ENCODE data around the gene PDE9A.
"Not testable (repeated sequence)": the region's sequence is repeated elsewhere in the genome, so short reads cannot be mapped to it uniquely, and the experiment has no call there.

The PDE9A gene

GRCh38 chr21:42615377-42615776 lies 38.0 kb upstream of the PDE9A start:
- H3K4me1 ChIP-seq (ENCODE audit: control insufficient read depth in 2 of 2, insufficient read depth in 2 of 2, low read length in 2 of 2); H3K36me3 ChIP-seq (ENCODE audit: control insufficient read depth in 2 of 2, insufficient read depth in 2 of 2, low read length in 2 of 2); H3K27me3 ChIP-seq (ENCODE audit: control insufficient read depth in 2 of 2, insufficient read depth in 2 of 2, low read length in 2 of 2); H3K9me3 ChIP-seq (ENCODE audit: control insufficient read depth in 2 of 2, low read length in 2 of 2); H3K27ac ChIP-seq (ENCODE audit: low read depth in 2 of 2, low read length in 2 of 2); H3K9ac ChIP-seq (ENCODE audit: low read depth in 1 of 2, low read length in 2 of 2); H3K4me3 ChIP-seq (ENCODE audit: low read length in 2 of 2): not testable (repeated sequence)

- Histone ChIP-seq H3K9ac (ENCODE audit: low read depth in 1 of 2, low read length in 2 of 2) (no peak overlapping the region), H3K27ac (ENCODE audit: low read depth in 2 of 2, low read length in 2 of 2) (no peak overlapping the region), H3K4me1 (ENCODE audit: control insufficient read depth in 2 of 2, insufficient read depth in 2 of 2, low read length in 2 of 2) (peaks cover 0 to 7% of the 10 kb centered on the region in 2 donors), H3K36me3 (ENCODE audit: control insufficient read depth in 2 of 2, insufficient read depth in 2 of 2, low read length in 2 of 2) (no peaks in the 10 kb centered on the region), H3K9me3 (ENCODE audit: control insufficient read depth in 2 of 2, low read length in 2 of 2) (no peaks in the 10 kb centered on the region), H3K27me3 (ENCODE audit: control insufficient read depth in 2 of 2, insufficient read depth in 2 of 2, low read length in 2 of 2) (peaks cover 4 to 7% of the 10 kb centered on the region in 2 donors), H3K4me3 (ENCODE audit: low read length in 2 of 2) (no peak overlapping the region)
These were observed 37.5 kb upstream of the PDE9A start for GRCh38 chr21:42615924-42616323.

GRCh38 chr21:42616446-42616845 lies 37.0 kb upstream of the PDE9A start:
- Histone ChIP-seq H3K9me3 (ENCODE audit: control insufficient read depth in 2 of 2, low read length in 2 of 2) (no peaks in the 10 kb centered on the region), H3K4me3 (ENCODE audit: low read length in 2 of 2) (peak overlapping the region in 1 of 2 donors; percentile 58), H3K4me1 (ENCODE audit: control insufficient read depth in 2 of 2, insufficient read depth in 2 of 2, low read length in 2 of 2) (peaks cover 0 to 7% of the 10 kb centered on the region in 2 donors), H3K27me3 (ENCODE audit: control insufficient read depth in 2 of 2, insufficient read depth in 2 of 2, low read length in 2 of 2) (peaks cover 4 to 7% of the 10 kb centered on the region in 2 donors), H3K27ac (ENCODE audit: low read depth in 2 of 2, low read length in 2 of 2) (no peak overlapping the region), H3K36me3 (ENCODE audit: control insufficient read depth in 2 of 2, insufficient read depth in 2 of 2, low read length in 2 of 2) (no peaks in the 10 kb centered on the region), H3K9ac (ENCODE audit: low read depth in 1 of 2, low read length in 2 of 2) (no peak overlapping the region)

- Histone ChIP-seq H3K4me3 (ENCODE audit: low read length in 2 of 2) (no peak overlapping the region), H3K9me3 (ENCODE audit: control insufficient read depth in 2 of 2, low read length in 2 of 2) (no peaks in the 10 kb centered on the region), H3K9ac (ENCODE audit: low read depth in 1 of 2, low read length in 2 of 2) (no peak overlapping the region), H3K4me1 (ENCODE audit: control insufficient read depth in 2 of 2, insufficient read depth in 2 of 2, low read length in 2 of 2) (peaks cover 0 to 7% of the 10 kb centered on the region in 2 donors), H3K27me3 (ENCODE audit: control insufficient read depth in 2 of 2, insufficient read depth in 2 of 2, low read length in 2 of 2) (peaks cover 4 to 7% of the 10 kb centered on the region in 2 donors), H3K27ac (ENCODE audit: low read depth in 2 of 2, low read length in 2 of 2) (no peak overlapping the region), H3K36me3 (ENCODE audit: control insufficient read depth in 2 of 2, insufficient read depth in 2 of 2, low read length in 2 of 2) (no peaks in the 10 kb centered on the region)
These were observed 36.5 kb upstream of the PDE9A start for GRCh38 chr21:42616941-42617340.

GRCh38 chr21:42617486-42617885 lies 35.9 kb upstream of the PDE9A start:
- no peak overlapping the region for H3K4me3 ChIP-seq (ENCODE audit: low read length in 2 of 2)
- peaks cover 0 to 7% of the 10 kb centered on the region in 2 donors for H3K4me1 ChIP-seq (ENCODE audit: control insufficient read depth in 2 of 2, insufficient read depth in 2 of 2, low read length in 2 of 2)
- H3K27ac ChIP-seq (ENCODE audit: low read depth in 2 of 2, low read length in 2 of 2): no peak overlapping the region
- no peaks in the 10 kb centered on the region for H3K36me3 ChIP-seq (ENCODE audit: control insufficient read depth in 2 of 2, insufficient read depth in 2 of 2, low read length in 2 of 2)
- H3K9me3 ChIP-seq (ENCODE audit: control insufficient read depth in 2 of 2, low read length in 2 of 2): no peaks in the 10 kb centered on the region
- no peak overlapping the region for H3K9ac ChIP-seq (ENCODE audit: low read depth in 1 of 2, low read length in 2 of 2)
- peaks cover 4 to 7% of the 10 kb centered on the region in 2 donors for H3K27me3 ChIP-seq (ENCODE audit: control insufficient read depth in 2 of 2, insufficient read depth in 2 of 2, low read length in 2 of 2)

GRCh38 chr21:42618707-42619102 lies 34.7 kb upstream of the PDE9A start:
- no peak overlapping the region for H3K4me3 ChIP-seq (ENCODE audit: low read length in 2 of 2)
- H3K36me3 ChIP-seq (ENCODE audit: control insufficient read depth in 2 of 2, insufficient read depth in 2 of 2, low read length in 2 of 2): no peaks in the 10 kb centered on the region
- H3K9ac ChIP-seq (ENCODE audit: low read depth in 1 of 2, low read length in 2 of 2): no peak overlapping the region
- H3K4me1 ChIP-seq (ENCODE audit: control insufficient read depth in 2 of 2, insufficient read depth in 2 of 2, low read length in 2 of 2): peaks cover 0 to 7% of the 10 kb centered on the region in 2 donors
- H3K27me3 ChIP-seq (ENCODE audit: control insufficient read depth in 2 of 2, insufficient read depth in 2 of 2, low read length in 2 of 2): peaks cover 4 to 7% of the 10 kb centered on the region in 2 donors
- H3K27ac ChIP-seq (ENCODE audit: low read depth in 2 of 2, low read length in 2 of 2): no peak overlapping the region
- H3K9me3 ChIP-seq (ENCODE audit: control insufficient read depth in 2 of 2, low read length in 2 of 2): no peaks in the 10 kb centered on the region

GRCh38 chr21:42619166-42619565 lies 34.3 kb upstream of the PDE9A start:
- Histone ChIP-seq H3K4me1 (ENCODE audit: control insufficient read depth in 2 of 2, insufficient read depth in 2 of 2, low read length in 2 of 2) (peaks cover 2 to 12% of the 10 kb centered on the region in 2 donors), H3K27me3 (ENCODE audit: control insufficient read depth in 2 of 2, insufficient read depth in 2 of 2, low read length in 2 of 2) (peaks cover 4 to 7% of the 10 kb centered on the region in 2 donors), H3K9me3 (ENCODE audit: control insufficient read depth in 2 of 2, low read length in 2 of 2) (no peaks in the 10 kb centered on the region), H3K36me3 (ENCODE audit: control insufficient read depth in 2 of 2, insufficient read depth in 2 of 2, low read length in 2 of 2) (no peaks in the 10 kb centered on the region), H3K27ac (ENCODE audit: low read depth in 2 of 2, low read length in 2 of 2) (no peak overlapping the region), H3K9ac (ENCODE audit: low read depth in 1 of 2, low read length in 2 of 2) (no peak overlapping the region), H3K4me3 (ENCODE audit: low read length in 2 of 2) (no peak overlapping the region)

GRCh38 chr21:42619841-42620240 lies 33.6 kb upstream of the PDE9A start:
- no peaks in the 10 kb centered on the region for H3K9me3 ChIP-seq (ENCODE audit: control insufficient read depth in 2 of 2, low read length in 2 of 2)
- no peak overlapping the region for H3K27ac ChIP-seq (ENCODE audit: low read depth in 2 of 2, low read length in 2 of 2)
- H3K36me3 ChIP-seq (ENCODE audit: control insufficient read depth in 2 of 2, insufficient read depth in 2 of 2, low read length in 2 of 2): no peaks in the 10 kb centered on the region
- peaks cover 7 to 19% of the 10 kb centered on the region in 2 donors for H3K4me1 ChIP-seq (ENCODE audit: control insufficient read depth in 2 of 2, insufficient read depth in 2 of 2, low read length in 2 of 2)
- H3K4me3 ChIP-seq (ENCODE audit: low read length in 2 of 2): no peak overlapping the region
- H3K27me3 ChIP-seq (ENCODE audit: control insufficient read depth in 2 of 2, insufficient read depth in 2 of 2, low read length in 2 of 2): peaks cover 4 to 7% of the 10 kb centered on the region in 2 donors
- H3K9ac ChIP-seq (ENCODE audit: low read depth in 1 of 2, low read length in 2 of 2): no peak overlapping the region

GRCh38 chr21:42621166-42621818 lies 32.1 kb upstream of the PDE9A start:
- no peak overlapping the region for H3K4me3 ChIP-seq (ENCODE audit: low read length in 2 of 2)
- no peak overlapping the region for H3K27ac ChIP-seq (ENCODE audit: low read depth in 2 of 2, low read length in 2 of 2)
- H3K9me3 ChIP-seq (ENCODE audit: control insufficient read depth in 2 of 2, low read length in 2 of 2): no peaks in the 10 kb centered on the region
- peaks cover 9 to 15% of the 10 kb centered on the region in 2 donors for H3K4me1 ChIP-seq (ENCODE audit: control insufficient read depth in 2 of 2, insufficient read depth in 2 of 2, low read length in 2 of 2)
- no peaks in the 10 kb centered on the region for H3K36me3 ChIP-seq (ENCODE audit: control insufficient read depth in 2 of 2, insufficient read depth in 2 of 2, low read length in 2 of 2)
- peaks cover 4 to 7% of the 10 kb centered on the region in 2 donors for H3K27me3 ChIP-seq (ENCODE audit: control insufficient read depth in 2 of 2, insufficient read depth in 2 of 2, low read length in 2 of 2)
- no peak overlapping the region for H3K9ac ChIP-seq (ENCODE audit: low read depth in 1 of 2, low read length in 2 of 2)

- Histone ChIP-seq H3K4me1 (ENCODE audit: control insufficient read depth in 2 of 2, insufficient read depth in 2 of 2, low read length in 2 of 2) (peaks cover 9 to 13% of the 10 kb centered on the region in 2 donors), H3K27ac (ENCODE audit: low read depth in 2 of 2, low read length in 2 of 2) (no peak overlapping the region), H3K9me3 (ENCODE audit: control insufficient read depth in 2 of 2, low read length in 2 of 2) (no peaks in the 10 kb centered on the region), H3K36me3 (ENCODE audit: control insufficient read depth in 2 of 2, insufficient read depth in 2 of 2, low read length in 2 of 2) (no peaks in the 10 kb centered on the region), H3K9ac (ENCODE audit: low read depth in 1 of 2, low read length in 2 of 2) (no peak overlapping the region), H3K27me3 (ENCODE audit: control insufficient read depth in 2 of 2, insufficient read depth in 2 of 2, low read length in 2 of 2) (peaks cover 4 to 7% of the 10 kb centered on the region in 2 donors), H3K4me3 (ENCODE audit: low read length in 2 of 2) (no peak overlapping the region)
These were observed 31.6 kb upstream of the PDE9A start for GRCh38 chr21:42621819-42622177.
